ENCODE data around the gene BLNK.

DNA sequence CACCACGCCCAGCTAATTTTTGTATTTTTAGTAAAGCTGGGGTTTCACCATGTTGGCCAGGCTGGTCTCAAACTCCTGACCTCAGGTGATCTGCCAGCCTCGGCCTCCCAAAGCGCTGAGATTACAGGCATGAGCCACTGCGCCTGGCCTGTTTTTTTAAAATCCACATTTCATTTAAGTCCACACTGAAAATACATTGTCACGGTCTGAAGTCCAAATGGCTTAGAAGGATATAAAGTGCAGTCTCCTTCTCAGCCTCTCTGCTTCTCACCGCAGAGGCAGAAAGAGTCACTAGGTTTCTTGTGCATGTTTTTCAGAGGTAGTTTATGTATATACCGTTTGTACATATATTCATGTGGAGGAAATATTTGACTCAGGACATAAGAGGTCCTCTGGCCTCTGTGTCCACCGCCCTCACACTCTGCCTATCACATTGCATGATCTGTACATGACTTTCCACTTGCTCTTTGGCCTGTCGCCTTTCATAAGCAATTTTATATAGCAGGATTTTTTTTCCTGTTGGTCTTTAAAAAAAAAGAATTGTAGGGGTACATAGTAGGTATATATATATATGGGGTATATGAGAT, 42.9 kb downstream of the BLNK start:
- TF ChIP-seq, protein P1, sequence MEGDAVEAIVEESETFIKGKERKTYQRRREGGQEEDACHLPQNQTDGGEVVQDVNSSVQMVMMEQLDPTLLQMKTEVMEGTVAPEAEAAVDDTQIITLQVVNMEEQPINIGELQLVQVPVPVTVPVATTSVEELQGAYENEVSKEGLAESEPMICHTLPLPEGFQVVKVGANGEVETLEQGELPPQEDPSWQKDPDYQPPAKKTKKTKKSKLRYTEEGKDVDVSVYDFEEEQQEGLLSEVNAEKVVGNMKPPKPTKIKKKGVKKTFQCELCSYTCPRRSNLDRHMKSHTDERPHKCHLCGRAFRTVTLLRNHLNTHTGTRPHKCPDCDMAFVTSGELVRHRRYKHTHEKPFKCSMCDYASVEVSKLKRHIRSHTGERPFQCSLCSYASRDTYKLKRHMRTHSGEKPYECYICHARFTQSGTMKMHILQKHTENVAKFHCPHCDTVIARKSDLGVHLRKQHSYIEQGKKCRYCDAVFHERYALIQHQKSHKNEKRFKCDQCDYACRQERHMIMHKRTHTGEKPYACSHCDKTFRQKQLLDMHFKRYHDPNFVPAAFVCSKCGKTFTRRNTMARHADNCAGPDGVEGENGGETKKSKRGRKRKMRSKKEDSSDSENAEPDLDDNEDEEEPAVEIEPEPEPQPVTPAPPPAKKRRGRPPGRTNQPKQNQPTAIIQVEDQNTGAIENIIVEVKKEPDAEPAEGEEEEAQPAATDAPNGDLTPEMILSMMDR (conservative IDR thresholded peaks at IDR 0.05): no peak
- TF ChIP-seq EZH2 (IDR thresholded peaks at IDR 0.05; ENCODE audit: low read depth): no peak
